Neural cell (in vitro differentiated cells): ENCODE data around the gene B3GNT5. TPM values are rescaled to one million over a fixed set of nuclear protein-coding genes. Genes with fewer than 3 reads are reported as not detected.

Experiments used
- H2AFZ ChIP-seq: fragments of 200-600, 300-800 bp; sonication (generic), shearing (Covaris generic); 2 replicates; pipeline ENCODE4 v1.6.0; 2014; ENCODE audit warnings: low read depth, mild to moderate bottlenecking, antibody characterized with exemption, low read length, moderate library complexity
- H3F3A ChIP-seq: fragments of 200-600 bp; shearing (Covaris generic); 2 replicates; pipeline ENCODE4 v1.6.1; 2016; ENCODE audit warnings: mild to moderate bottlenecking, moderate library complexity, mixed read lengths, antibody characterized with exemption, low read length; ENCODE audit not compliant: insufficient read depth, poor library complexity, severe bottlenecking
- H3K27ac ChIP-seq: fragments of 200-600, 300-800 bp; sonication (generic), shearing (Covaris generic); 2 replicates; pipeline ENCODE4 v1.5.1; 2014; ENCODE audit warnings: mild to moderate bottlenecking, low read length, moderate library complexity
- H3K27me3 ChIP-seq: fragments of 300-800, 200-600 bp; sonication (generic), shearing (Covaris generic); 2 replicates; pipeline ENCODE4 v1.6.0; 2014; ENCODE audit warnings: mild to moderate bottlenecking, low read depth, low read length, moderate library complexity; ENCODE audit not compliant: insufficient read depth
- H3K36me3 ChIP-seq: fragments of 300-800, 200-600 bp; sonication (generic), shearing (Covaris generic); 2 replicates; pipeline ENCODE4 v1.5.1; 2014; ENCODE audit warnings: mild to moderate bottlenecking, antibody characterized with exemption, low read length, moderate library complexity; ENCODE audit not compliant: insufficient read depth
- H3K4me2 ChIP-seq: fragments of 300-800, 200-600 bp; sonication (generic), shearing (Covaris generic); 2 replicates; pipeline ENCODE4 v1.6.0; 2014; ENCODE audit warnings: mild to moderate bottlenecking, low read length
- H3K4me3 ChIP-seq: fragments of 300-800, 200-600 bp; sonication (generic), shearing (Covaris generic); 2 replicates; pipeline ENCODE4 v1.5.1; 2014; ENCODE audit warnings: mild to moderate bottlenecking, low read length, moderate library complexity
- H3K79me2 ChIP-seq: fragments of 200-600 bp; shearing (Covaris generic); replicated peaks from 2 replicates; pipeline ENCODE4 v1.6.0; 2014; ENCODE audit warnings: mild to moderate bottlenecking, low read length, moderate library complexity; ENCODE audit not compliant: insufficient read depth
- H3K9ac ChIP-seq: fragments of 300-800, 200-600 bp; sonication (generic), shearing (Covaris generic); 2 replicates; pipeline ENCODE4 v1.6.1; 2016; ENCODE audit warnings: mild to moderate bottlenecking, low read length, mixed read lengths
- H3K9me2 ChIP-seq: fragments of 200-600 bp; shearing (Covaris generic); 2 replicates; pipeline ENCODE4 v1.6.1; 2016; ENCODE audit warnings: mild to moderate bottlenecking, low read length, mixed read lengths; ENCODE audit not compliant: insufficient read depth
- H3K9me3 ChIP-seq: fragments of 200-600, 300-800 bp; sonication (generic), shearing (Covaris generic); 2 replicates; pipeline ENCODE4 v1.6.1; 2016; ENCODE audit warnings: mild to moderate bottlenecking, mixed run types, low read length, moderate library complexity, mixed read lengths
- H4K20me1 ChIP-seq: fragments of 200-600 bp; shearing (Covaris generic); 2 replicates; pipeline ENCODE4 v1.6.1; 2016; ENCODE audit warnings: mild to moderate bottlenecking, mixed run types; ENCODE audit not compliant: insufficient read depth
- EP300 ChIP-seq: fragments of 450-650 bp; conservative IDR thresholded peaks from 2 replicates; pipeline ENCODE4 v1.6.1; 2014; ENCODE audit warnings: antibody characterized with exemption, mild to moderate bottlenecking, moderate library complexity; ENCODE audit not compliant: poor library complexity, severe bottlenecking
- EZH2 ChIP-seq: fragments of 200-600, 300-800 bp; shearing (Covaris generic), sonication (generic); IDR thresholded peaks from 2 replicates; pipeline ENCODE4 v1.6.1; 2014; ENCODE audit warnings: antibody characterized with exemption, low read length, borderline replicate concordance, mild to moderate bottlenecking; ENCODE audit not compliant: insufficient read depth, poor library complexity, severe bottlenecking
- MXI1 ChIP-seq: fragments of 450-650 bp; conservative IDR thresholded peaks from 2 replicates; pipeline ENCODE4 v1.6.1; 2014; ENCODE audit warnings: antibody characterized with exemption, mild to moderate bottlenecking; ENCODE audit not compliant: poor library complexity, severe bottlenecking
- POLR2AphosphoS5 ChIP-seq: IDR thresholded peaks from 2 replicates; pipeline ENCODE4 v1.6.1; 2012
- RAD21 ChIP-seq: fragments of 450-650 bp; conservative IDR thresholded peaks from 2 replicates; pipeline ENCODE4 v1.6.1; 2014; ENCODE audit warnings: antibody characterized with exemption, mild to moderate bottlenecking, moderate library complexity
- SMC3 ChIP-seq: fragments of 450-650 bp; conservative IDR thresholded peaks from 2 replicates; pipeline ENCODE4 v1.6.1; 2014; ENCODE audit warnings: antibody characterized with exemption, mild to moderate bottlenecking, moderate library complexity; ENCODE audit not compliant: poor library complexity
- TAF1 ChIP-seq: IDR thresholded peaks from 2 replicates; pipeline ENCODE4 v1.6.1; 2012; ENCODE audit warnings: low read depth
- polyA plus RNA-seq: library from polyadenylated mRNA; depleted of rRNA; stranded (reverse); fragments of >200 nt; gene quantifications from 2 replicates; pipeline ENCODE4 v1.2.3, GENCODE V29; 2014
- TF ChIP-seq, protein P1 (sequence below): fragments of 450-650 bp; IDR thresholded peaks from 2 replicates; pipeline ENCODE4 v1.5.1; 2014; ENCODE audit warnings: antibody characterized with exemption, mild to moderate bottlenecking, moderate library complexity; ENCODE audit not compliant: poor library complexity, severe bottlenecking
- TF ChIP-seq, protein P2 (sequence below): IDR thresholded peaks from 2 replicates; pipeline ENCODE4 v1.6.1; 2012; ENCODE audit warnings: borderline replicate concordance

B3GNT5 gene
- polyA plus RNA-seq, 1 donor from 2014 or later = 6.1 TPM

DNA sequence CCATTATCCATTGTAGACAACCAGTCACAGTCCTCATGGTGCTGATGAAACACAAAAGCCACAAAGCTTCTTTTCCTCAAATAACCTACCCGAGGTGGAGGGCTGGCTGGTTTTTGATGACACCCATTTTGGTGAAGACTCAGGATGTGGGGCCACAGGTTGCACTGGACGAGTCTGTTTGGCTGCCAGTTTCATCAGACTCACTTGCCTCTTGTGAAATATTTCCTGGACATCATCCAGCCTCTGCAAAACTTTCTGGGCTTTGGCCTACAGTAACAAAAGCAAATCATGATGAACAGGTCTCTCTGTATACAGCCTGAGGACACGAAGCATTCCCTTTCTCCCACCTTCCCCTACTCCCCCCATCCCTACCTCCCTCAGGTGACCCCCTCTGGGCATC, 42.2 kb downstream of the B3GNT5 start:
- TF ChIP-seq SMC3 = no peak
- TF ChIP-seq EP300 = no peak
- TF ChIP-seq, protein P1, sequence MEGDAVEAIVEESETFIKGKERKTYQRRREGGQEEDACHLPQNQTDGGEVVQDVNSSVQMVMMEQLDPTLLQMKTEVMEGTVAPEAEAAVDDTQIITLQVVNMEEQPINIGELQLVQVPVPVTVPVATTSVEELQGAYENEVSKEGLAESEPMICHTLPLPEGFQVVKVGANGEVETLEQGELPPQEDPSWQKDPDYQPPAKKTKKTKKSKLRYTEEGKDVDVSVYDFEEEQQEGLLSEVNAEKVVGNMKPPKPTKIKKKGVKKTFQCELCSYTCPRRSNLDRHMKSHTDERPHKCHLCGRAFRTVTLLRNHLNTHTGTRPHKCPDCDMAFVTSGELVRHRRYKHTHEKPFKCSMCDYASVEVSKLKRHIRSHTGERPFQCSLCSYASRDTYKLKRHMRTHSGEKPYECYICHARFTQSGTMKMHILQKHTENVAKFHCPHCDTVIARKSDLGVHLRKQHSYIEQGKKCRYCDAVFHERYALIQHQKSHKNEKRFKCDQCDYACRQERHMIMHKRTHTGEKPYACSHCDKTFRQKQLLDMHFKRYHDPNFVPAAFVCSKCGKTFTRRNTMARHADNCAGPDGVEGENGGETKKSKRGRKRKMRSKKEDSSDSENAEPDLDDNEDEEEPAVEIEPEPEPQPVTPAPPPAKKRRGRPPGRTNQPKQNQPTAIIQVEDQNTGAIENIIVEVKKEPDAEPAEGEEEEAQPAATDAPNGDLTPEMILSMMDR = no peak
- TF ChIP-seq TAF1 = no peak
- TF ChIP-seq POLR2AphosphoS5 = no peak
- no peak for TF ChIP-seq EZH2
- TF ChIP-seq, protein P2, sequence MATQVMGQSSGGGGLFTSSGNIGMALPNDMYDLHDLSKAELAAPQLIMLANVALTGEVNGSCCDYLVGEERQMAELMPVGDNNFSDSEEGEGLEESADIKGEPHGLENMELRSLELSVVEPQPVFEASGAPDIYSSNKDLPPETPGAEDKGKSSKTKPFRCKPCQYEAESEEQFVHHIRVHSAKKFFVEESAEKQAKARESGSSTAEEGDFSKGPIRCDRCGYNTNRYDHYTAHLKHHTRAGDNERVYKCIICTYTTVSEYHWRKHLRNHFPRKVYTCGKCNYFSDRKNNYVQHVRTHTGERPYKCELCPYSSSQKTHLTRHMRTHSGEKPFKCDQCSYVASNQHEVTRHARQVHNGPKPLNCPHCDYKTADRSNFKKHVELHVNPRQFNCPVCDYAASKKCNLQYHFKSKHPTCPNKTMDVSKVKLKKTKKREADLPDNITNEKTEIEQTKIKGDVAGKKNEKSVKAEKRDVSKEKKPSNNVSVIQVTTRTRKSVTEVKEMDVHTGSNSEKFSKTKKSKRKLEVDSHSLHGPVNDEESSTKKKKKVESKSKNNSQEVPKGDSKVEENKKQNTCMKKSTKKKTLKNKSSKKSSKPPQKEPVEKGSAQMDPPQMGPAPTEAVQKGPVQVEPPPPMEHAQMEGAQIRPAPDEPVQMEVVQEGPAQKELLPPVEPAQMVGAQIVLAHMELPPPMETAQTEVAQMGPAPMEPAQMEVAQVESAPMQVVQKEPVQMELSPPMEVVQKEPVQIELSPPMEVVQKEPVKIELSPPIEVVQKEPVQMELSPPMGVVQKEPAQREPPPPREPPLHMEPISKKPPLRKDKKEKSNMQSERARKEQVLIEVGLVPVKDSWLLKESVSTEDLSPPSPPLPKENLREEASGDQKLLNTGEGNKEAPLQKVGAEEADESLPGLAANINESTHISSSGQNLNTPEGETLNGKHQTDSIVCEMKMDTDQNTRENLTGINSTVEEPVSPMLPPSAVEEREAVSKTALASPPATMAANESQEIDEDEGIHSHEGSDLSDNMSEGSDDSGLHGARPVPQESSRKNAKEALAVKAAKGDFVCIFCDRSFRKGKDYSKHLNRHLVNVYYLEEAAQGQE = no peak
- TF ChIP-seq RAD21 = no peak
- TF ChIP-seq MXI1 = no peak
- H3K9me3 ChIP-seq = no peaks in the 10 kb centered on the region
- H3K4me2 ChIP-seq = no peak overlapping the region

DNA sequence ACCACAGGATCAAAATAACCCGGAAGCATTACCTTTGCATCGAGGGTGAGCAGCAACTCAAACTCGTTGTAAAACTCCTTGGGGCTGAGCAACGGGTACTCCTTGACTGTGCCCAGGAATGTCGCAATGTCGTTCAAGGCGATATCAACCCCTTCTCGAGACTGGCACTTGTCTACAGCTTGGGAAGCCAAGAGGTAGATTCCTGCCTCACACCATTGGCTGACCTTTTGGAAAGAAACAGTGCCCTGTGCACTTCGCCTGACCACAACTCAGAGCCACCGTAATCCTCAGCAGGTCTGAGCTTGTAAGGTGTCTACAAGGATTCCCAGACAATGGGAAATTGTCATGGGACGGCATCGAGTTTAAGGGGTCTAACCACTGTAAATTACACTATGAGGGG, 43.9 kb downstream of the B3GNT5 start:
- no peak for TF ChIP-seq SMC3
- TF ChIP-seq RAD21 = no peak
- no peak for TF ChIP-seq EZH2
- no peak for TF ChIP-seq TAF1
- no peak for TF ChIP-seq EP300
- no peak for TF ChIP-seq MXI1
- TF ChIP-seq, protein P1 = no peak
- TF ChIP-seq, protein P2 = no peak
- no peak for TF ChIP-seq POLR2AphosphoS5
- H3K4me2 ChIP-seq = no peak overlapping the region
- no peaks in the 10 kb centered on the region for H3K79me2 ChIP-seq
- no peak overlapping the region for H2AFZ ChIP-seq
- H3K27ac ChIP-seq = no peak overlapping the region
- no peaks in the 10 kb centered on the region for H3K9me3 ChIP-seq
- no peaks in the 10 kb centered on the region for H3F3A ChIP-seq
- no peaks in the 10 kb centered on the region for H4K20me1 ChIP-seq
- H3K36me3 ChIP-seq = peaks cover 7% of the 10 kb centered on the region
- no peaks in the 10 kb centered on the region for H3K9me2 ChIP-seq
- no peak overlapping the region for H3K9ac ChIP-seq
- no peaks in the 10 kb centered on the region for H3K27me3 ChIP-seq
- H3K4me3 ChIP-seq = no peak overlapping the region

More for the DNA sequence above, 42.2 kb downstream of the B3GNT5 start:
- Histone ChIP-seq H3K79me2 (no peaks in the 10 kb centered on the region), H3K9me2 (no peaks in the 10 kb centered on the region), H3K27ac (no peak overlapping the region), H3K27me3 (no peaks in the 10 kb centered on the region), H3F3A (no peaks in the 10 kb centered on the region), H4K20me1 (no peaks in the 10 kb centered on the region), H3K36me3 (peaks cover 7% of the 10 kb centered on the region), H2AFZ (no peak overlapping the region), H3K4me3 (no peak overlapping the region), H3K9ac (no peak overlapping the region)
